ENCODE results near the gene MPG. TPM values are rescaled to one million over a fixed set of nuclear protein-coding genes. Genes with fewer than 3 reads are reported as not detected.

The MPG gene
- total RNA-seq, 1 experiment from 2014 or later = 62.8 TPM

DNA sequence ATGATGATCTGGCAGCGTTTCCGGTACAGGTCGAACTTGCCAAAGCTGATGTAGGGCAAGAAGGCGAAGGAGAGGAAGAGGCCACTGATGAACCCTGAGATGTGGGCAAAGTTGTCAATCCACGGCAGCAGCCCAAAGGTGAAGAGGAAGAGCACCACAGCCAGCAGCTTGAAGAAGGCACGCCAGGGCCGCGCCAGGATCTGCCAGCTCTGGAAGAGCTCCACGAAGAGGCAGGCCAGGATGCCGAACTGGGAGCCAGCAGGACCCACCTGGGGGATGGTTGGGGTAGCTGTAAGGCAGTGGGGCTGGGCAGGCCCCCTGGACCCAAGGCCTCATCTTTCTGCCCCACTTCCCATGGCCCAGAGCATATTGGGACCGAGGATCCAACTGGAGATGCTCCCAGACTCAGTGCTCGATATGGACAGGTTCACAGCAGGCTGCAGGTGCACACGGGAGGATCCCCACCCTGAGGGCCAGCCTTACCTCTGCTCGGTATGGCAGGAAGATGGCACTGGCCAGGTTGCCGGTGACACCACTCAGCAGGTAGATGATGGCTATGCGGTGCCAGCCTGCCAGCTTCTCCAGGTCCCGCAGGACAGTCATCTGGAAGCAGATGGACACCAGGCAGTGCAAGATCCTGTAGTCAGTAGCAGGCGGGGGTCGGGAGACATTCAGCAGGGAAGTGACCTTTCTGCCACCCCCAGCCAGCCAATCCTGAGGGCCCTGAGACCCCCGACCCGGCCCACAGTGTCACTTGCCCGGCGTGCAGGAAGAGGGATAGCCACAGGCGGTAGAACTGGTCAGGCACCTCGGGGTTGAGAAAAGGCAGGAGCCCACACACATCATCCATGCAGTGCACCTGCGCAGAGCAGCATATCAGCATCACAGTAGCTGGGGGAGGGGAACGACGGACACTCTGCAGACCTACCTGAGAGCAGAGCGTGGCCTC, 19.3 kb upstream of the MPG start:
- POLR2A ChIA-PET = no interaction called here
- peaks cover 37% of the 10 kb centered on the region for H3K36me3 Mint-ChIP-seq (ENCODE audit: insufficient read depth, unreplicated experiment)

DNA sequence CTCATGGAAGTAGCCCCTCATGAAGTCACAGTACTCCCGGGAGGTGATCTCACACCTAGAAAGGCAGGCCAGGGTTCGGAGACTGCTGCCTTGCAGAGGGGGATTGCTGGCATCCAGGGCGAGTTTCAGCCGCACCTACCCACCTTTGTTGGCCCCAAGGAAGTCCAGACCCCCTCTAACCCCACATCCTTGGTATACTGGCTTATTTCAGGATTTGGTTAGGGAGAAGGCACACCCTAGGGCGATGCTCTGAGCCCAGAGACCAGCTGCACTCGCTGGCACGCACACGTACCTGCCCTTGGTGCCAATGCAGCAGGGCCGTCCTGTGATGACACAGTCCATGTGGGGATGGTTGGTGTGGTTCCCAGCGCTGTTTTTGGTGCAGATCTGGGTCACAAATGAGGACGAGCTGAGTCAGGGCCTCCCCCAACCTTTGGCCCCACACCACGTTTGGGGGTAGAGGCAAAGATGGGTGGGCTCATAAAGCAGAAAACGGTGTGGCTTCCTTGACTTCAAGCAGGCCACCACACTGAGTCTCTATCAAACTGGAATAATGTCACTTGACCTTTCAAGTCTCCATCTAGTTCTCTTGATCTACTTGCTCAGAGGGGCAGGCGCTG, 18.5 kb upstream of the MPG start:
- Mint-ChIP-seq H3K27me3 (ENCODE audit: insufficient read depth, unreplicated experiment) (no peaks in the 10 kb centered on the region), H3K9me3 (ENCODE audit: unreplicated experiment) (no peaks in the 10 kb centered on the region), H3K4me1 (ENCODE audit: insufficient read depth, unreplicated experiment) (no peaks in the 10 kb centered on the region), H3K36me3 (ENCODE audit: insufficient read depth, unreplicated experiment) (peaks cover 35% of the 10 kb centered on the region), H3K4me3 (ENCODE audit: unreplicated experiment) (no peak overlapping the region), H3K27ac (ENCODE audit: low read depth, unreplicated experiment) (no peak overlapping the region)
- CTCF ChIA-PET = interaction anchor here (1.2 to 1.8 kb wide), 2 partner anchors 37 to 47 kb away, joined by 4 to 5 read pairs; no protein-coding TSS in a partner anchor
- intact Hi-C loops (cut with micrococcal nuclease) = no loop called here
- BruUV-seq (replicated peaks) = no TSS peak
- TF ChIP-seq, protein P1, sequence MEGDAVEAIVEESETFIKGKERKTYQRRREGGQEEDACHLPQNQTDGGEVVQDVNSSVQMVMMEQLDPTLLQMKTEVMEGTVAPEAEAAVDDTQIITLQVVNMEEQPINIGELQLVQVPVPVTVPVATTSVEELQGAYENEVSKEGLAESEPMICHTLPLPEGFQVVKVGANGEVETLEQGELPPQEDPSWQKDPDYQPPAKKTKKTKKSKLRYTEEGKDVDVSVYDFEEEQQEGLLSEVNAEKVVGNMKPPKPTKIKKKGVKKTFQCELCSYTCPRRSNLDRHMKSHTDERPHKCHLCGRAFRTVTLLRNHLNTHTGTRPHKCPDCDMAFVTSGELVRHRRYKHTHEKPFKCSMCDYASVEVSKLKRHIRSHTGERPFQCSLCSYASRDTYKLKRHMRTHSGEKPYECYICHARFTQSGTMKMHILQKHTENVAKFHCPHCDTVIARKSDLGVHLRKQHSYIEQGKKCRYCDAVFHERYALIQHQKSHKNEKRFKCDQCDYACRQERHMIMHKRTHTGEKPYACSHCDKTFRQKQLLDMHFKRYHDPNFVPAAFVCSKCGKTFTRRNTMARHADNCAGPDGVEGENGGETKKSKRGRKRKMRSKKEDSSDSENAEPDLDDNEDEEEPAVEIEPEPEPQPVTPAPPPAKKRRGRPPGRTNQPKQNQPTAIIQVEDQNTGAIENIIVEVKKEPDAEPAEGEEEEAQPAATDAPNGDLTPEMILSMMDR (IDR thresholded peaks at IDR 0.05; ENCODE audit: unreplicated experiment) = no peak
- no peak for DNase-seq (ENCODE audit: unreplicated experiment)
- POLR2A ChIA-PET = no interaction called here

More for the DNA sequence above, 19.3 kb upstream of the MPG start:
- no TSS peak for BruUV-seq (replicated peaks)
- Mint-ChIP-seq H3K27me3 (ENCODE audit: insufficient read depth, unreplicated experiment) (no peaks in the 10 kb centered on the region), H3K9me3 (ENCODE audit: unreplicated experiment) (no peaks in the 10 kb centered on the region), H3K4me3 (ENCODE audit: unreplicated experiment) (no peak overlapping the region), H3K27ac (ENCODE audit: low read depth, unreplicated experiment) (no peak overlapping the region), H3K4me1 (ENCODE audit: insufficient read depth, unreplicated experiment) (no peaks in the 10 kb centered on the region)
- intact Hi-C loops (cut with micrococcal nuclease) = no loop called here
- CTCF ChIA-PET = interaction anchor here (1.2 to 1.8 kb wide), 2 partner anchors 38 to 48 kb away, joined by 4 to 5 read pairs; no protein-coding TSS in a partner anchor
- TF ChIP-seq, protein P1 (IDR thresholded peaks at IDR 0.05; ENCODE audit: unreplicated experiment) = no peak
- DNase-seq (ENCODE audit: unreplicated experiment) = no peak

DNA sequence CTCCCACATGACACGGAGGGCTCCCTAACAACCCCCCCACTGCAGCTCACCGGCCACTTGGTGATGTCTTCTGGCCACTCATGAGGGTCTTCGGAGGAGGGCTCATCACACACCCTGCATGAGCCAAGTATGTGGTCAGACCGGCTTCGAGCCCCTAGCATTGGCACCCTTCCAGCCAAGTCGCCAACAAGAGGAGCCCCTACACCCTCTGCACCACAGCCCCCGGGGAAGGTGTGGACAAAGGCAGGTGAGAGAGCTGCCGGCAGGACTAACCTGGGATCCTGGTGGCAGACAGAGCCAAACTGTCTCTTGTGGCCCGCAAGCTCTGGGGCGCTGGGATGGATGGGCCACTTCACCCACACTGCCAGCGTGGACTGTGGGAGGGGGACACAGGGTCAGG, 17.9 kb upstream of the MPG start:
- intact Hi-C loops (cut with micrococcal nuclease) = no loop called here
- DNase-seq (ENCODE audit: unreplicated experiment) = no peak
- Mint-ChIP-seq H3K9me3 (ENCODE audit: unreplicated experiment) (no peaks in the 10 kb centered on the region), H3K27ac (ENCODE audit: low read depth, unreplicated experiment) (no peak overlapping the region), H3K36me3 (ENCODE audit: insufficient read depth, unreplicated experiment) (peaks cover 35% of the 10 kb centered on the region), H3K27me3 (ENCODE audit: insufficient read depth, unreplicated experiment) (no peaks in the 10 kb centered on the region), H3K4me3 (ENCODE audit: unreplicated experiment) (no peak overlapping the region), H3K4me1 (ENCODE audit: insufficient read depth, unreplicated experiment) (no peaks in the 10 kb centered on the region)
- CTCF ChIA-PET = interaction anchor here (0.7 to 1.8 kb wide), 3 partner anchors 36 to 297 kb away, joined by 4 to 5 read pairs (median 4); no protein-coding TSS in a partner anchor
- TF ChIP-seq, protein P1 (IDR thresholded peaks at IDR 0.05; ENCODE audit: unreplicated experiment) = no peak
- BruUV-seq (replicated peaks) = no TSS peak
- POLR2A ChIA-PET = no interaction called here

All from MCF 10A (cell line).